HG02763 (cell line): Measurements from ENCODE around the gene CHD9NB.

ENCODE experiments used
- ATAC-seq: cut with Tn5 transposase; IDR thresholded peaks from one replicate; pipeline ENCODE4 v1.9.1; 2021; ENCODE audit warnings: mild to moderate bottlenecking, moderate library complexity; ENCODE audit not compliant: unreplicated experiment

Gene CHD9NB

GRCh38 chr16:53035176-53035942 is 17.3 kb downstream of the CHD9NB start:
- no peak for ATAC-seq

DNA sequence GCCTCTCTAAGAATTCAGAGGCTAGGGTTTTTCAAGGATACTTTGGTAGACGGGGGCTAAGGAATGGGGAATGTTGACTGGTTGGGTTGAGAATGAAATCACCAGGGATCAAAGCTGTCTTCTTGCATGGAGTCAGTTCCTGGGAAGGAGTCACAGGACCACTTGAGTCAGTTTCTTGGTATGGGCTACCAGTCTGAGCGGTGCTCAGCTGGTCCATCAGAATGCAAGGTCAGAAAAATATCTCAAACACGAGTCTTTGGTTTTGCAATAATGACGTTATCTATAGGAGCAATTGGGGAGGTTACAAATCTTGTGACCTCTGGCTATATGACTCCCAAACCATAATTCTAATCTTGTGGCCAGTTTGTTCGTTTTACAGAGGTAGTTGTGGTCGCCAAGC is 18.4 kb downstream of the CHD9NB start:
- ATAC-seq: no peak

DNA sequence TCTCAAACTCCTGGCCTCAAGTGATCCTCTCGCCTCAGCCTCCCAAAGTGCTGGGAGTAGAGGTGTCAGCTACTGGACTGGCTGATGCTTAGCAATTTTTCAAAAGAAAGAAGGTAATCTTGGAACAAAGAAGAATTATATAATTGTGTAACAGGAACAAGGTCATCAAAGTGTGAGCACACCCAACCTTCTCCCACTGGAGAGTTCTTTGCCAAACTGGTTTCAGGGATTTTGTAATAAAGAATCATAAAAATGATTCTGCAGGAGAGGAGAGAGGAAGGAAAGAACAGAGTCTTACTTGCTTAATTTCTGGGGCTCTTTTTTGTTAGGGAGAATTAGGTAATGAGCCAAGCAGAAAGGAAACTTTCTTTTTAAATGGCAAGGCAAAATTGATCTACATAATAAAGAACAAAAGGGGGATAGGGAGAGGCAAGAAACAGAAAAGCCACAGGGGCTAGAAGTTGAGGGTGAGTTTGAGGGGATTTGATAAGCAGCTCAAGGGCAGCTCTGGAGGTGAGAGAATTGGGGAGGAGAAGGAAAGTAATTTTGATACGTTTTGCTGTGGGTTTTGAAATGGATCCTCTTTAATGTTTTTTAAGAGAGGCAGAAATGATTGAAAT is 21.3 kb downstream of the CHD9NB start:
- ATAC-seq: no peak

- no peak for ATAC-seq
Measured at GRCh38 chr16:53029971-53030370, 22.7 kb downstream of the CHD9NB start.

- no peak for ATAC-seq
Measured at GRCh38 chr16:53024045-53024444, 28.7 kb downstream of the CHD9NB start.

GRCh38 chr16:53022374-53022773 is 30.3 kb downstream of the CHD9NB start:
- ATAC-seq: no peak

DNA sequence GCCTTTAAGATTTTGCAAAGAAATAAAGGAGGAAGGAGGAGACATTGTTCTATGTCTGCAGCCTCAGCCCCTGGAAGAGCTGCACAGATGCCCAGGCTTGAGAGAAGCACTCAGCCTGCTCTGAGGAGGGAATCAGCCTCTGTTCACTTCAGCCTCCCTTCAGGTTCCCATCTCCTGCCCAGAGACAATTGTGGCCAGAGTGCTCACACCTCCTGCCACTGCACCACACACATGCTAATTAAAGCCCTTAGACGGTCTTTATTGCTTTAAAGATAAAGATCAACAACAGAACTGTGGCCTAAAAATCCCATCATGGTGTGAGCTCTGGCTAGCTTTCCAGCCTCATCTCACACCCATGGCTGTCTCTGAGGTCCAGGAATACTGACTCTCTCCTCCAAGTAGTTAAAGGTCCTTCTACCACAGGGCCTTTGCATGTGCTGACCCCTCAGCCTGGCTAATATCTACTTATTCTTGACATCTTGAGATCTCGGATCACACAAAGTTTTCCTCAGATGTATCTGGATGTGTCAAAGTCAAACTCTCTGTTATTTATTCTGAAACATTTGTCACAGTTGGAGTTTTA is 33.8 kb downstream of the CHD9NB start:
- ATAC-seq: no peak

DNA sequence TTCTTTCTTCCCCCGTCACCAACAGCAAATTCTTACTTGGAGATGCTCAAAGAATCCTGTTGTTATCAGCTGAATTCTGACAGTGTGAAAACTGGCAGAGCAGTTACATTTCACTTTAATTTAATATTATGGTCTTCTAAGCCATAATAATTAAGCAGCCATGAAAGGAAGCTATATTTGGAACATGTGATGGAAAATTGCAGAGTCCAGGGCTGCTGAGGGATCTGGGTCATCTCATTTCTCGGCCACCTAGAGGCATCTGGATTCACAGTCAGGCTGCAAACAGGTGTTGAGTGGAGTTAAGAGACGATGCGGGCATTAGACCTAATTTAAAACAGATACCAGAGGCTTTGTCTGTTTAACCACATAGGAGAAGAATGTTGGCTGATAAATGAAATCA is 38.4 kb downstream of the CHD9NB start:
- no peak for ATAC-seq

DNA sequence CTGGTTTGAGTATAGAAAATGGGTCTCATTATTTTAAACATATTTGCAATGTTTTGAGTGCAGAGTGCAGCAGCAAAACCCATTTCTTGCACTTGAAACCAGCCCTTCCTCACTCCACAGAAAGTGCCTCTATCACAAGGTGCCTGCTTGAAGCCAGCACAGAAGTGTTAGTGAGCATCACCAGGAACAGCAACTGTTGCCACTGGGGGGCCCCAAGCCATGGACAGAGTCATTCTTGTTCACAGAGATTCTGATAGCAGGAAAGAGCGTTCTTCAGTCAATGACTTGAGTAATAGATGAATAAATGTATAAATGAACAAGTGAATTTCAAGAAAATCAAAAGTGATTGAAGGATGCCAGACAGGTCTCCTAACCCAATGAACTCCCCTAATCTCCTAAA is 45.6 kb downstream of the CHD9NB start:
- no peak for ATAC-seq

DNA sequence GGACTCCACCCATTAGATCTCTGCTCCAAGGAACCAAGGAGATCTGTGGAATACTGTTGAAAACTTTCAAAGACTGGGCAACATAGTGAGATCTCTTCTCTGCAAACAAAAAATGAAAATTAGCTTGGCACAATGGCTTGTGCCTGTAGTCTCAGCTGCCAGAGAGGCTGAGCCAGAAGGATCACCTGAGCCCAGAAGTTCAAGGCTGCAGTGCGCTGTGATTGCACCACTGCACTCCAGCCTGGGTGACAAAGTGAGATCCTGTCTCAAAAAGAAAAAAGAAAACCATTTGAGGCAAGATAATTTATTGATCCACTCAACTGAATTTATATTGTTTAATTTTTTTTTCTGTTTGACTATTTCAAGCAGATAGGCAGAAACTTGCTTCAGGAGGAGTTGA is 54.8 kb downstream of the CHD9NB start:
- no peak for ATAC-seq

GRCh38 chr16:52994942-52995341 is 57.8 kb downstream of the CHD9NB start:
- ATAC-seq: no peak

GRCh38 chr16:52993179-52993578 is 59.5 kb downstream of the CHD9NB start:
- ATAC-seq: no peak

GRCh38 chr16:52991572-52991971 is 61.1 kb downstream of the CHD9NB start:
- no peak for ATAC-seq
